SK-N-SH treated with all-trans-retinoic acid at 6 μM for 48 hours (cell line): ENCODE measurements around the gene OR52A1.

ENCODE experiments used
- ATAC-seq: fragments of 200-7000 bp; cut with Tn5 transposase; 3 replicates; pipeline ENCODE4 v1.9.1; 2020; ENCODE audit warnings: mild to moderate bottlenecking, moderate library complexity
- ARNTL ChIP-seq: fragments of 450-650 bp; formaldehyde crosslinking; IDR thresholded peaks from 2 replicates; pipeline ENCODE4 v1.5.0; 2020; ENCODE audit warnings: low read depth, mild to moderate bottlenecking, moderate library complexity, borderline replicate concordance
- ESRRG ChIP-seq: fragments of 250-450 bp; sonication (Bioruptor Pico); IDR thresholded peaks from 2 replicates; pipeline ENCODE4 v1.6.1; 2021; ENCODE audit warnings: mild to moderate bottlenecking
- TOX ChIP-seq: fragments of 250-450 bp; sonication (Bioruptor Pico); IDR thresholded peaks from 2 replicates; pipeline ENCODE4 v1.8.0; 2021; ENCODE audit warnings: mild to moderate bottlenecking, moderate library complexity, borderline replicate concordance
- ZNF565 ChIP-seq: fragments of 450-650 bp; formaldehyde crosslinking; conservative IDR thresholded peaks from 2 replicates; pipeline ENCODE4 v1.5.0; 2020; ENCODE audit warnings: low read depth, mild to moderate bottlenecking, moderate library complexity
- ZNF70 ChIP-seq: fragments of 450-650 bp; formaldehyde crosslinking; IDR thresholded peaks from 2 replicates; pipeline ENCODE4 v1.5.0; 2020; ENCODE audit warnings: mild to moderate bottlenecking, moderate library complexity
- ZNF8 ChIP-seq: fragments of 450-650 bp; formaldehyde crosslinking; IDR thresholded peaks from 2 replicates; pipeline ENCODE4 v1.5.0; 2020; ENCODE audit warnings: mild to moderate bottlenecking, moderate library complexity
- TF ChIP-seq, protein P1 (sequence below): fragments of 250-450 bp; sonication (Bioruptor Pico); IDR thresholded peaks from 2 replicates; pipeline ENCODE4 v1.8.0; 2021; ENCODE audit warnings: low read depth, mild to moderate bottlenecking, moderate library complexity, borderline replicate concordance
- TF ChIP-seq, protein P2 (sequence below): fragments of 250-450 bp; sonication (Bioruptor Pico); IDR thresholded peaks from 2 replicates; pipeline ENCODE4 v1.5.1; 2020; ENCODE audit warnings: low read depth, mild to moderate bottlenecking, moderate library complexity
- TF ChIP-seq, protein P3 (sequence below): fragments of 250-450 bp; sonication (Bioruptor Pico); IDR thresholded peaks from 2 replicates; pipeline ENCODE4 v1.5.1; 2021; ENCODE audit warnings: mild to moderate bottlenecking, moderate library complexity

Gene OR52A1

DNA sequence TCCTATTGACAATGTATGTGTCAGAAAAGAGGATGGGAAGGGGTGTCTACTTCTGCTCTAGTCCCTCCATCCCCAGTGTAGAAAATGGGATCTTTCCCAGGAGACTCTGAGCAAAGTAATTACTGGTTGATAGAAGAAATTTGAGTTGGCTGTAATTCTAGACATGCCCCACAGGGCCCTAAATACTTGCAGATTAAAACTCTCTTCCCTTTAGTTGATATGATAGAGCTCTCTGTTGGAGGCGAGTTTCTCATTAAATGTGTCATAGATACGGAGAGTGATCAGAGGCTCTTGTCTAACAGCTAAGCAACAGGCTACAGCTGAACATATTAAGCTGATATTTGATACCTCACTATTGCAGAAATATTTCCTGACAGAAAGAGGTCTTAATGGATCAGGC is 52.3 kb downstream of the OR52A1 start:
- no peak for ATAC-seq
- no peak for TF ChIP-seq ZNF565 (CRISPR knock-in tag)
- no peak for TF ChIP-seq ARNTL (CRISPR knock-in tag)
- TF ChIP-seq ESRRG (CRISPR knock-in tag), result no peak
- TF ChIP-seq, protein P1, sequence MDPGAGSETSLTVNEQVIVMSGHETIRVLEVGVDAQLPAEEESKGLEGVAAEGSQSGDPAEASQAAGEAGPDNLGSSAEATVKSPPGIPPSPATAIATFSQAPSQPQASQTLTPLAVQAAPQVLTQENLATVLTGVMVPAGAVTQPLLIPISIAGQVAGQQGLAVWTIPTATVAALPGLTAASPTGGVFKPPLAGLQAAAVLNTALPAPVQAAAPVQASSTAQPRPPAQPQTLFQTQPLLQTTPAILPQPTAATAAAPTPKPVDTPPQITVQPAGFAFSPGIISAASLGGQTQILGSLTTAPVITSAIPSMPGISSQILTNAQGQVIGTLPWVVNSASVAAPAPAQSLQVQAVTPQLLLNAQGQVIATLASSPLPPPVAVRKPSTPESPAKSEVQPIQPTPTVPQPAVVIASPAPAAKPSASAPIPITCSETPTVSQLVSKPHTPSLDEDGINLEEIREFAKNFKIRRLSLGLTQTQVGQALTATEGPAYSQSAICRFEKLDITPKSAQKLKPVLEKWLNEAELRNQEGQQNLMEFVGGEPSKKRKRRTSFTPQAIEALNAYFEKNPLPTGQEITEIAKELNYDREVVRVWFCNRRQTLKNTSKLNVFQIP (CRISPR knock-in tag), result no peak
- no peak for TF ChIP-seq ZNF70
- TF ChIP-seq, protein P2, sequence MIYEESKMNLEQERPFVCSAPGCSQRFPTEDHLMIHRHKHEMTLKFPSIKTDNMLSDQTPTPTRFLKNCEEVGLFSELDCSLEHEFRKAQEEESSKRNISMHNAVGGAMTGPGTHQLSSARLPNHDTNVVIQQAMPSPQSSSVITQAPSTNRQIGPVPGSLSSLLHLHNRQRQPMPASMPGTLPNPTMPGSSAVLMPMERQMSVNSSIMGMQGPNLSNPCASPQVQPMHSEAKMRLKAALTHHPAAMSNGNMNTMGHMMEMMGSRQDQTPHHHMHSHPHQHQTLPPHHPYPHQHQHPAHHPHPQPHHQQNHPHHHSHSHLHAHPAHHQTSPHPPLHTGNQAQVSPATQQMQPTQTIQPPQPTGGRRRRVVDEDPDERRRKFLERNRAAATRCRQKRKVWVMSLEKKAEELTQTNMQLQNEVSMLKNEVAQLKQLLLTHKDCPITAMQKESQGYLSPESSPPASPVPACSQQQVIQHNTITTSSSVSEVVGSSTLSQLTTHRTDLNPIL (CRISPR knock-in tag), result no peak
- TF ChIP-seq, protein P3, sequence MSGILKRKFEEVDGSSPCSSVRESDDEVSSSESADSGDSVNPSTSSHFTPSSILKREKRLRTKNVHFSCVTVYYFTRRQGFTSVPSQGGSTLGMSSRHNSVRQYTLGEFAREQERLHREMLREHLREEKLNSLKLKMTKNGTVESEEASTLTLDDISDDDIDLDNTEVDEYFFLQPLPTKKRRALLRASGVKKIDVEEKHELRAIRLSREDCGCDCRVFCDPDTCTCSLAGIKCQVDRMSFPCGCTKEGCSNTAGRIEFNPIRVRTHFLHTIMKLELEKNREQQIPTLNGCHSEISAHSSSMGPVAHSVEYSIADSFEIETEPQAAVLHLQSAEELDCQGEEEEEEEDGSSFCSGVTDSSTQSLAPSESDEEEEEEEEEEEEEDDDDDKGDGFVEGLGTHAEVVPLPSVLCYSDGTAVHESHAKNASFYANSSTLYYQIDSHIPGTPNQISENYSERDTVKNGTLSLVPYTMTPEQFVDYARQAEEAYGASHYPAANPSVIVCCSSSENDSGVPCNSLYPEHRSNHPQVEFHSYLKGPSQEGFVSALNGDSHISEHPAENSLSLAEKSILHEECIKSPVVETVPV (CRISPR knock-in tag), result no peak
- no peak for TF ChIP-seq TOX (CRISPR knock-in tag)
- TF ChIP-seq, all 23 proteins: peak for 0

DNA sequence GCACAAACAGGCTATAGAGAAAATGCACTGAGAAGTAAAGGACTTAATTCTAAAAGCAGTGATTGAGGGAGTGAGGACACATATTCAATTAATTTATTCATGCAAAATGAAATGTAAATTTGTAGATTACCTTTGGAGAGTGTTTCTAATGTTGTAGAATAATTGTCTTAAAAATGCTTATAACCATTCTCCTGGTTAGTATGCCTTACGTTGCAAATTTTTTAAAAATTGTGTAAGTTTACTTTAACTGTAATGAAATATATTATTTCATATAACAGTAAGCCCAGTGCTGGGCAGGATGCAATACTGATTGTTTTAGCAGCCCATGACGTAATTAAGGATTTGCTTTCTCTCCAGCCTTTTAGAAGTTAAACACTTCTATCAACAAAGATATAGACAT is 58.5 kb downstream of the OR52A1 start:
- ATAC-seq, result no peak
- no peak for TF ChIP-seq ZNF8 (CRISPR knock-in tag)
- TF ChIP-seq, protein P1 (CRISPR knock-in tag), result no peak
